Measurements from ENCODE around the gene EIF4G3. TPM values are rescaled to one million over a fixed set of nuclear protein-coding genes. Genes with fewer than 3 reads are reported as not detected.

EIF4G3 gene
- total RNA-seq, 1 donor from 2014 or later, result 97.4 TPM

GRCh38 chr1:21037091-21037490 is 139.6 kb downstream of the EIF4G3 start:
- H3K36me3 Mint-ChIP-seq (ENCODE audit: insufficient read depth), result peaks cover 9% of the 10 kb centered on the region
- H3K4me1 Mint-ChIP-seq (ENCODE audit: low read depth), result peaks cover 5% of the 10 kb centered on the region
- no peak for TF ChIP-seq CTCF (IDR thresholded peaks at IDR 0.05; ENCODE audit: unreplicated experiment)
- H3K27me3 Mint-ChIP-seq, result no peaks in the 10 kb centered on the region
- no peaks in the 10 kb centered on the region for H3K9me3 Mint-ChIP-seq (ENCODE audit: low read depth)
- no peak for DNase-seq (ENCODE audit: low spot score, unreplicated experiment)
- no peak overlapping the region for H3K27ac Mint-ChIP-seq
- H3K4me3 Mint-ChIP-seq (ENCODE audit: low read depth), result no peak overlapping the region

GRCh38 chr1:21035794-21036193 is 140.9 kb downstream of the EIF4G3 start:
- no peak overlapping the region for H3K4me3 Mint-ChIP-seq (ENCODE audit: low read depth)
- no peak for TF ChIP-seq CTCF (IDR thresholded peaks at IDR 0.05; ENCODE audit: unreplicated experiment)
- H3K27me3 Mint-ChIP-seq, result no peaks in the 10 kb centered on the region
- no peaks in the 10 kb centered on the region for H3K9me3 Mint-ChIP-seq (ENCODE audit: low read depth)
- H3K27ac Mint-ChIP-seq, result no peak overlapping the region
- H3K4me1 Mint-ChIP-seq (ENCODE audit: low read depth), result peaks cover 5% of the 10 kb centered on the region
- no peak for DNase-seq (ENCODE audit: low spot score, unreplicated experiment)
- H3K36me3 Mint-ChIP-seq (ENCODE audit: insufficient read depth), result peaks cover 7% of the 10 kb centered on the region

GRCh38 chr1:21034725-21035628 is 141.7 kb downstream of the EIF4G3 start:
- Mint-ChIP-seq H3K27ac (no peak overlapping the region), H3K9me3 (ENCODE audit: low read depth) (peaks cover 5% of the 10 kb centered on the region), H3K4me3 (ENCODE audit: low read depth) (no peak overlapping the region), H3K27me3 (no peaks in the 10 kb centered on the region), H3K4me1 (ENCODE audit: low read depth) (peaks cover 5% of the 10 kb centered on the region), H3K36me3 (ENCODE audit: insufficient read depth) (peaks cover 12% of the 10 kb centered on the region)
- TF ChIP-seq CTCF (IDR thresholded peaks at IDR 0.05; ENCODE audit: unreplicated experiment), result no peak
- DNase-seq (ENCODE audit: low spot score, unreplicated experiment), result no peak

- Mint-ChIP-seq H3K27ac (no peak overlapping the region), H3K9me3 (ENCODE audit: low read depth) (peaks cover 9% of the 10 kb centered on the region), H3K4me3 (ENCODE audit: low read depth) (no peak overlapping the region), H3K4me1 (ENCODE audit: low read depth) (peaks cover 5% of the 10 kb centered on the region), H3K27me3 (no peaks in the 10 kb centered on the region), H3K36me3 (ENCODE audit: insufficient read depth) (peaks cover 13% of the 10 kb centered on the region)
- TF ChIP-seq CTCF (IDR thresholded peaks at IDR 0.05; ENCODE audit: unreplicated experiment), result no peak
- DNase-seq (ENCODE audit: low spot score, unreplicated experiment), result no peak
Measured at GRCh38 chr1:21032741-21033140, 144.0 kb downstream of the EIF4G3 start.

GRCh38 chr1:21030181-21030580 is 146.5 kb downstream of the EIF4G3 start:
- Mint-ChIP-seq H3K4me1 (ENCODE audit: low read depth) (peaks cover 6% of the 10 kb centered on the region), H3K27ac (no peak overlapping the region), H3K27me3 (no peaks in the 10 kb centered on the region), H3K36me3 (ENCODE audit: insufficient read depth) (peaks cover 16% of the 10 kb centered on the region), H3K9me3 (ENCODE audit: low read depth) (peaks cover 13% of the 10 kb centered on the region), H3K4me3 (ENCODE audit: low read depth) (no peak overlapping the region)
- DNase-seq (ENCODE audit: low spot score, unreplicated experiment), result no peak
- no peak for TF ChIP-seq CTCF (IDR thresholded peaks at IDR 0.05; ENCODE audit: unreplicated experiment)

Data from progenitor cell of endocrine pancreas (in vitro differentiated cells).